H9 (cell line): ENCODE data around the gene LOXHD1. TPM values are rescaled to one million over a fixed set of nuclear protein-coding genes. Genes with fewer than 3 reads are reported as not detected.

Experiments used
- DNase-seq: peaks from one replicate; pipeline ENCODE4 v3.0.0-alpha.2; 2017
- H2AFZ ChIP-seq: one replicate; pipeline ENCODE4 v1.6.1; 2013; ENCODE audit warnings: mild to moderate bottlenecking, low read length, control low read depth, moderate library complexity
- H2AK5ac ChIP-seq: 2 replicates; pipeline ENCODE4 v1.6.1; 2013; ENCODE audit warnings: low read length, control low read depth, mixed read lengths; ENCODE audit not compliant: insufficient read length
- H2BK120ac ChIP-seq: one replicate; pipeline ENCODE4 v1.6.1; 2013; ENCODE audit warnings: low read depth, mild to moderate bottlenecking, low read length, control low read depth, inconsistent platforms; ENCODE audit not compliant: poor library complexity, severe bottlenecking
- H2BK12ac ChIP-seq: 2 replicates; pipeline ENCODE4 v1.6.1; 2013; ENCODE audit warnings: low read length, control low read depth, mixed read lengths, low read depth; ENCODE audit not compliant: insufficient read length
- H2BK15ac ChIP-seq: 2 replicates; pipeline ENCODE4 v1.6.1; 2013; ENCODE audit warnings: low read depth, low read length, control low read depth
- H2BK20ac ChIP-seq: one replicate; pipeline ENCODE4 v1.6.1; 2013; ENCODE audit warnings: low read depth, mild to moderate bottlenecking, low read length, control low read depth, inconsistent platforms; ENCODE audit not compliant: poor library complexity, severe bottlenecking
- H2BK5ac ChIP-seq: 2 replicates; pipeline ENCODE4 v1.6.1; 2013; ENCODE audit warnings: low read length, control low read depth, mixed read lengths; ENCODE audit not compliant: insufficient read length
- H3K14ac ChIP-seq: 2 replicates; pipeline ENCODE4 v1.6.1; 2013; ENCODE audit warnings: low read length, control low read depth; ENCODE audit not compliant: insufficient read depth
- H3K18ac ChIP-seq: 2 replicates; pipeline ENCODE4 v1.6.1; 2013; ENCODE audit warnings: low read depth, mild to moderate bottlenecking, mixed read lengths, low read length, control low read depth; ENCODE audit not compliant: insufficient read length
- H3K23ac ChIP-seq: 2 replicates; pipeline ENCODE4 v1.6.1; 2013; ENCODE audit warnings: low read length, control low read depth, mixed read lengths, low read depth; ENCODE audit not compliant: insufficient read length
- H3K23me2 ChIP-seq: 2 replicates; pipeline ENCODE4 v1.6.1; 2013; ENCODE audit warnings: low read depth, mild to moderate bottlenecking, mixed read lengths, low read length, control low read depth; ENCODE audit not compliant: insufficient read length, poor library complexity, severe bottlenecking
- H3K27ac ChIP-seq: 2 replicates; pipeline ENCODE4 v1.5.1; 2013; ENCODE audit warnings: low read length, control low read depth, mixed read lengths, low read depth; ENCODE audit not compliant: insufficient read length
- H3K27me3 ChIP-seq: 2 replicates; pipeline ENCODE4 v1.6.1; 2013; ENCODE audit warnings: low read length, control low read depth, inconsistent platforms; ENCODE audit not compliant: insufficient read depth
- H3K4ac ChIP-seq: 2 replicates; pipeline ENCODE4 v1.6.1; 2013; ENCODE audit warnings: low read depth, mild to moderate bottlenecking, control low read depth, inconsistent platforms, low read length, moderate library complexity
- H3K4me1 ChIP-seq: 2 replicates; pipeline ENCODE4 v1.6.1; 2013; ENCODE audit warnings: low read length, control low read depth, inconsistent platforms; ENCODE audit not compliant: insufficient read depth
- H3K4me2 ChIP-seq: 2 replicates; pipeline ENCODE4 v1.6.1; 2013; ENCODE audit warnings: low read length, control low read depth, mixed read lengths; ENCODE audit not compliant: insufficient read length, insufficient read depth
- H3K56ac ChIP-seq: 2 replicates; pipeline ENCODE4 v1.6.1; 2013; ENCODE audit warnings: low read depth, mild to moderate bottlenecking, mixed read lengths, low read length, control low read depth; ENCODE audit not compliant: insufficient read length
- H3K79me1 ChIP-seq: 2 replicates; pipeline ENCODE4 v1.6.1; 2013; ENCODE audit warnings: low read depth, mild to moderate bottlenecking, moderate library complexity, low read length, control low read depth, inconsistent platforms; ENCODE audit not compliant: insufficient read depth, poor library complexity, severe bottlenecking
- H3K79me2 ChIP-seq: 2 replicates; pipeline ENCODE4 v1.6.1; 2013; ENCODE audit warnings: low read length, control low read depth, inconsistent platforms; ENCODE audit not compliant: insufficient read depth
- H3K9ac ChIP-seq: 2 replicates; pipeline ENCODE4 v1.6.1; 2013; ENCODE audit warnings: low read length, control low read depth, mixed read lengths; ENCODE audit not compliant: insufficient read length; ENCODE audit errors: extremely low read depth
- H3K9me3 ChIP-seq: one replicate; pipeline ENCODE4 v1.6.1; 2013; ENCODE audit warnings: low read depth, low read length, inconsistent platforms; ENCODE audit not compliant: control insufficient read depth
- H3T11ph ChIP-seq: one replicate; pipeline ENCODE4 v1.6.1; 2013; ENCODE audit warnings: mild to moderate bottlenecking, low read length, control low read depth, inconsistent platforms
- H4K20me1 ChIP-seq: one replicate; pipeline ENCODE4 v1.6.1; 2013; ENCODE audit not compliant: control insufficient read depth, insufficient read length, insufficient read depth
- H4K5ac ChIP-seq: 2 replicates; pipeline ENCODE4 v1.6.1; 2013; ENCODE audit warnings: low read depth, mild to moderate bottlenecking, mixed read lengths, low read length, control low read depth; ENCODE audit not compliant: insufficient read length
- H4K8ac ChIP-seq: replicated peaks from 2 replicates; pipeline ENCODE4 v1.6.1; 2013; ENCODE audit warnings: low read length, control low read depth, mixed read lengths, low read depth; ENCODE audit not compliant: insufficient read length
- H4K91ac ChIP-seq: 2 replicates; pipeline ENCODE4 v1.6.1; 2013; ENCODE audit warnings: low read depth, mild to moderate bottlenecking, moderate library complexity, mixed read lengths, low read length, control low read depth; ENCODE audit not compliant: insufficient read length
- H3K27ac Mint-ChIP-seq, 3 experiments: 2 replicates in 2 of 3; 3 replicates in 1 of 3; pipeline ENCODE4 v1.8.0; 2020 to 2021; ENCODE audit warnings: mixed read lengths in 3 of 3, mild to moderate bottlenecking in 1 of 3, moderate library complexity in 1 of 3
- H3K27me3 Mint-ChIP-seq: 2 replicates; pipeline ENCODE4 v1.8.0; 2021; ENCODE audit warnings: low read depth, mild to moderate bottlenecking, moderate library complexity, mixed read lengths
- H3K36me3 Mint-ChIP-seq, 3 experiments: 2 replicates in 2 of 3; 3 replicates in 1 of 3; pipeline ENCODE4 v1.8.0; 2020 to 2021; ENCODE audit warnings: low read depth in 3 of 3, mixed read lengths in 3 of 3; ENCODE audit not compliant: insufficient read depth in 1 of 3
- H3K4me1 Mint-ChIP-seq, 2 experiments: 2 replicates each; pipeline ENCODE4 v1.8.0; 2020; ENCODE audit warnings: mixed read lengths in 2 of 2
- H3K4me3 Mint-ChIP-seq, 2 experiments: 2 replicates in 1 of 2; 3 replicates in 1 of 2; pipeline ENCODE4 v1.8.0; 2020 to 2021; ENCODE audit warnings: mild to moderate bottlenecking in 2 of 2, mixed read lengths in 2 of 2, moderate library complexity in 1 of 2
- H3K9me3 Mint-ChIP-seq, 2 experiments: 2 replicates in 1 of 2; 3 replicates in 1 of 2; pipeline ENCODE4 v1.8.0; 2020; ENCODE audit warnings: mild to moderate bottlenecking in 2 of 2, mixed read lengths in 2 of 2, moderate library complexity in 1 of 2
- CTCF ChIP-seq: fragments of 200-600 bp; sonication (generic); conservative IDR thresholded peaks from 3 replicates; pipeline ENCODE4 v1.8.0; 2021; ENCODE audit warnings: antibody characterized with exemption, mild to moderate bottlenecking
- WGBS: extraction: QIAGEN DNeasy Blood & Tissue Kit; methylation state at CpG from one replicate; pipeline ENCODE4 v1.1.7; 2013; ENCODE audit warnings: missing lambda C conversion rate, low lambda C conversion rate, mixed read lengths; ENCODE audit not compliant: insufficient read length; ENCODE audit errors: extremely low coverage; 5-methylcytosine and 5-hydroxymethylcytosine counted together
- total RNA-seq: library from RNA; stranded (reverse); gene quantifications from 2 replicates; pipeline ENCODE4 v1.2.1, GENCODE V29; 2021

Gene LOXHD1
- total RNA-seq, 1 experiment from 2014 or later: 0.07 TPM

GRCh38 chr18:46573156-46573555 is 83.9 kb downstream of the LOXHD1 start:
- H3K4me1 ChIP-seq: no peaks in the 10 kb centered on the region
- H2AK5ac ChIP-seq: no peak overlapping the region
- no peak overlapping the region for H3K23ac ChIP-seq
- no peak overlapping the region for H3K4me3 Mint-ChIP-seq
- no peak overlapping the region for H2BK15ac ChIP-seq
- no peak overlapping the region for H3K4ac ChIP-seq
- H4K91ac ChIP-seq: no peak overlapping the region
- no peak overlapping the region for H2BK12ac ChIP-seq
- H2BK20ac ChIP-seq: no peak overlapping the region
- no peaks in the 10 kb centered on the region for H3K79me2 ChIP-seq
- no peak overlapping the region for H3K56ac ChIP-seq
- DNase-seq: no peak
- no peaks in the 10 kb centered on the region; a peak in 1 of 4 replicates for H3K4me1 Mint-ChIP-seq
- H3K79me1 ChIP-seq: no peaks in the 10 kb centered on the region
- no peak overlapping the region for H3K27ac Mint-ChIP-seq
- no peaks in the 10 kb centered on the region for H4K20me1 ChIP-seq
- H3K36me3 Mint-ChIP-seq: no peaks in the 10 kb centered on the region; a peak in 1 of 7 replicates
- H3K14ac ChIP-seq: no peak overlapping the region
- H2AFZ ChIP-seq: no peak overlapping the region
- H2BK120ac ChIP-seq: no peak overlapping the region
- no peaks in the 10 kb centered on the region for H3K9me3 ChIP-seq
- no peaks in the 10 kb centered on the region for H3K9me3 Mint-ChIP-seq
- H3K4me2 ChIP-seq: no peak overlapping the region
- TF ChIP-seq CTCF: no peak
- no peak overlapping the region for H3K9ac ChIP-seq
- no peak overlapping the region for H2BK5ac ChIP-seq
- no CpG with 5 or more reads among the region's 7 CpGs for WGBS
- H3K27ac ChIP-seq: no peak overlapping the region
- H4K5ac ChIP-seq: no peak overlapping the region
- no peak overlapping the region for H3T11ph ChIP-seq
- H3K27me3 Mint-ChIP-seq: peaks cover 4% of the 10 kb centered on the region; the same call in 1 of the 2 replicates
- H3K18ac ChIP-seq: no peak overlapping the region
- no peak overlapping the region for H4K8ac ChIP-seq
- H3K27me3 ChIP-seq: no peaks in the 10 kb centered on the region
- H3K23me2 ChIP-seq: no peaks in the 10 kb centered on the region
